RWPE1 (cell line): Measurements from ENCODE around the gene IGSF6.

Experiments used
- CTCF ChIA-PET: fragments of 350-600 bp; sonication (Branson Sonifier 250); formaldehyde crosslinking; extraction: SDS; loops from one replicate; lab custom pipeline; 2021; lab: Yijun Ruan, JAX
- POLR2A ChIA-PET: fragments of 400-600 bp; formaldehyde crosslinking; extraction: SDS; loops from one replicate; lab custom pipeline; 2020; ENCODE audit warnings: antibody characterized with exemption; ENCODE audit not compliant: low non-redundant PET; lab: Yijun Ruan, JAX
- DNase-seq: peaks from one replicate; pipeline ENCODE4 v3.0.0; 2012; ENCODE audit warnings: low spot score
- H3K27ac ChIP-seq: fragments of 450-650 bp; 2 replicates; pipeline ENCODE4 v1.5.1; 2017
- CTCF ChIP-seq: fragments of 450-650 bp; conservative IDR thresholded peaks from 2 replicates; pipeline ENCODE4 v1.5.1; 2017; ENCODE audit warnings: low read depth, mild to moderate bottlenecking

IGSF6 gene

GRCh38 chr16:21667575-21667974 lies 15.2 kb upstream of the IGSF6 start:
- DNase-seq, result no peak
- ChIA-PET POLR2A (no interaction called here), CTCF (interaction anchor here (0.9 kb wide), 1 partner anchor 10 kb away, joined by 4 read pairs; no protein-coding TSS in a partner anchor)
- no peak overlapping the region for H3K27ac ChIP-seq
- no peak for TF ChIP-seq CTCF

GRCh38 chr16:21666772-21667171 lies 14.4 kb upstream of the IGSF6 start:
- no peak overlapping the region for H3K27ac ChIP-seq
- ChIA-PET POLR2A (no interaction called here), CTCF (interaction anchor here (0.9 to 1.3 kb wide), 2 partner anchors 9 kb away, joined by 3 to 4 read pairs; no protein-coding TSS in a partner anchor)
- TF ChIP-seq CTCF, result no peak
- DNase-seq, result no peak

GRCh38 chr16:21664801-21665492 lies 12.5 kb upstream of the IGSF6 start:
- ChIA-PET CTCF (interaction anchor here (0.6 to 1.0 kb wide), 2 partner anchors 13 to 19 kb away, joined by 4 to 7 read pairs; no protein-coding TSS in a partner anchor), POLR2A (no interaction called here)
- H3K27ac ChIP-seq, result no peak overlapping the region
- TF ChIP-seq CTCF, result no peak
- DNase-seq, result no peak

- no peak within 1 kb of the TSS for H3K27ac ChIP-seq
- no peak for TF ChIP-seq CTCF
- POLR2A ChIA-PET, result no interaction called here
- CTCF ChIA-PET, result no interaction called here
- DNase-seq, result no peak
Observed at GRCh38 chr16:21663889-21664647, 11.7 kb upstream of the IGSF6 start, which contains the start of gene OTOA. OTOA (plus strand) TSS chr16:21663968; CDS start chr16:21678515, 14,547 bp downstream.

- no peak overlapping the region for H3K27ac ChIP-seq
- no peak for DNase-seq
- CTCF ChIA-PET, result no interaction called here
- POLR2A ChIA-PET, result no interaction called here
- no peak for TF ChIP-seq CTCF
Observed at GRCh38 chr16:21659124-21659523, 6.7 kb upstream of the IGSF6 start.

GRCh38 chr16:21656795-21657768 lies 4.7 kb upstream of the IGSF6 start:
- TF ChIP-seq CTCF, result peak; percentile 82
- peak; percentile 69 for DNase-seq
- no peak overlapping the region for H3K27ac ChIP-seq
- ChIA-PET CTCF (interaction anchor here (0.6 to 1.6 kb wide), 23 partner anchors 9 to 1060 kb away, joined by 3 to 31 read pairs (median 3); no protein-coding TSS in a partner anchor), POLR2A (no interaction called here)
